ENCODE data around the gene FGGY.

The FGGY gene

GRCh38 chr1:59328353-59328752, 31.5 kb downstream of the FGGY start (continued):
- TF ChIP-seq, protein P1, sequence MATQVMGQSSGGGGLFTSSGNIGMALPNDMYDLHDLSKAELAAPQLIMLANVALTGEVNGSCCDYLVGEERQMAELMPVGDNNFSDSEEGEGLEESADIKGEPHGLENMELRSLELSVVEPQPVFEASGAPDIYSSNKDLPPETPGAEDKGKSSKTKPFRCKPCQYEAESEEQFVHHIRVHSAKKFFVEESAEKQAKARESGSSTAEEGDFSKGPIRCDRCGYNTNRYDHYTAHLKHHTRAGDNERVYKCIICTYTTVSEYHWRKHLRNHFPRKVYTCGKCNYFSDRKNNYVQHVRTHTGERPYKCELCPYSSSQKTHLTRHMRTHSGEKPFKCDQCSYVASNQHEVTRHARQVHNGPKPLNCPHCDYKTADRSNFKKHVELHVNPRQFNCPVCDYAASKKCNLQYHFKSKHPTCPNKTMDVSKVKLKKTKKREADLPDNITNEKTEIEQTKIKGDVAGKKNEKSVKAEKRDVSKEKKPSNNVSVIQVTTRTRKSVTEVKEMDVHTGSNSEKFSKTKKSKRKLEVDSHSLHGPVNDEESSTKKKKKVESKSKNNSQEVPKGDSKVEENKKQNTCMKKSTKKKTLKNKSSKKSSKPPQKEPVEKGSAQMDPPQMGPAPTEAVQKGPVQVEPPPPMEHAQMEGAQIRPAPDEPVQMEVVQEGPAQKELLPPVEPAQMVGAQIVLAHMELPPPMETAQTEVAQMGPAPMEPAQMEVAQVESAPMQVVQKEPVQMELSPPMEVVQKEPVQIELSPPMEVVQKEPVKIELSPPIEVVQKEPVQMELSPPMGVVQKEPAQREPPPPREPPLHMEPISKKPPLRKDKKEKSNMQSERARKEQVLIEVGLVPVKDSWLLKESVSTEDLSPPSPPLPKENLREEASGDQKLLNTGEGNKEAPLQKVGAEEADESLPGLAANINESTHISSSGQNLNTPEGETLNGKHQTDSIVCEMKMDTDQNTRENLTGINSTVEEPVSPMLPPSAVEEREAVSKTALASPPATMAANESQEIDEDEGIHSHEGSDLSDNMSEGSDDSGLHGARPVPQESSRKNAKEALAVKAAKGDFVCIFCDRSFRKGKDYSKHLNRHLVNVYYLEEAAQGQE (tag by site-specific recombination; IDR thresholded peaks at IDR 0.05): no peak
- TF ChIP-seq ZNF621 (tag by site-specific recombination; IDR thresholded peaks at IDR 0.05) (no peak), PRDM6 (tag by site-specific recombination; IDR thresholded peaks at IDR 0.05) (no peak), SP7 (tag by site-specific recombination; IDR thresholded peaks at IDR 0.05) (no peak)

GRCh38 chr1:59329412-59330053, 32.6 kb downstream of the FGGY start:
- TF ChIP-seq SCRT2 (tag by site-specific recombination; IDR thresholded peaks at IDR 0.05) (no peak), YY1 (tag by site-specific recombination; IDR thresholded peaks at IDR 0.05) (no peak), ZNF600 (tag by site-specific recombination; IDR thresholded peaks at IDR 0.05) (no peak), ZNF561 (tag by site-specific recombination; IDR thresholded peaks at IDR 0.05; ENCODE audit: borderline replicate concordance) (no peak), ZNF175 (tag by site-specific recombination; IDR thresholded peaks at IDR 0.05) (no peak), ZNF555 (tag by site-specific recombination; conservative IDR thresholded peaks at IDR 0.05) (no peak), ZNF266 (tag by site-specific recombination; IDR thresholded peaks at IDR 0.05; ENCODE audit: low read depth) (no peak)
- TF ChIP-seq, protein P2, sequence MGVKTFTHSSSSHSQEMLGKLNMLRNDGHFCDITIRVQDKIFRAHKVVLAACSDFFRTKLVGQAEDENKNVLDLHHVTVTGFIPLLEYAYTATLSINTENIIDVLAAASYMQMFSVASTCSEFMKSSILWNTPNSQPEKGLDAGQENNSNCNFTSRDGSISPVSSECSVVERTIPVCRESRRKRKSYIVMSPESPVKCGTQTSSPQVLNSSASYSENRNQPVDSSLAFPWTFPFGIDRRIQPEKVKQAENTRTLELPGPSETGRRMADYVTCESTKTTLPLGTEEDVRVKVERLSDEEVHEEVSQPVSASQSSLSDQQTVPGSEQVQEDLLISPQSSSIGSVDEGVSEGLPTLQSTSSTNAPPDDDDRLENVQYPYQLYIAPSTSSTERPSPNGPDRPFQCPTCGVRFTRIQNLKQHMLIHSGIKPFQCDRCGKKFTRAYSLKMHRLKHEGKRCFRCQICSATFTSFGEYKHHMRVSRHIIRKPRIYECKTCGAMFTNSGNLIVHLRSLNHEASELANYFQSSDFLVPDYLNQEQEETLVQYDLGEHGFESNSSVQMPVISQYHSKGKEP (tag by site-specific recombination; IDR thresholded peaks at IDR 0.05): no peak
- TF ChIP-seq, protein P3, sequence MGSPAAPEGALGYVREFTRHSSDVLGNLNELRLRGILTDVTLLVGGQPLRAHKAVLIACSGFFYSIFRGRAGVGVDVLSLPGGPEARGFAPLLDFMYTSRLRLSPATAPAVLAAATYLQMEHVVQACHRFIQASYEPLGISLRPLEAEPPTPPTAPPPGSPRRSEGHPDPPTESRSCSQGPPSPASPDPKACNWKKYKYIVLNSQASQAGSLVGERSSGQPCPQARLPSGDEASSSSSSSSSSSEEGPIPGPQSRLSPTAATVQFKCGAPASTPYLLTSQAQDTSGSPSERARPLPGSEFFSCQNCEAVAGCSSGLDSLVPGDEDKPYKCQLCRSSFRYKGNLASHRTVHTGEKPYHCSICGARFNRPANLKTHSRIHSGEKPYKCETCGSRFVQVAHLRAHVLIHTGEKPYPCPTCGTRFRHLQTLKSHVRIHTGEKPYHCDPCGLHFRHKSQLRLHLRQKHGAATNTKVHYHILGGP (tag by site-specific recombination; IDR thresholded peaks at IDR 0.05): no peak
- Histone ChIP-seq H3K4me3 (ENCODE audit: low read depth, low read length) (no peak overlapping the region), H3K36me3 (ENCODE audit: control insufficient read depth in 2 of 2, insufficient read depth in 1 of 2, low read length in 2 of 2) (no peaks in the 10 kb centered on the region), H3K9me3 (ENCODE audit: control insufficient read depth, insufficient read depth, low read depth, low read length) (no peaks in the 10 kb centered on the region), H3K4me1 (ENCODE audit: control insufficient read depth, insufficient read depth, low read length) (no peaks in the 10 kb centered on the region), H3K27ac (ENCODE audit: extremely low read depth, low read depth, low read length) (no peak overlapping the region)
- ChIA-PET POLR2A (no interaction called here), CTCF (no interaction called here)

Measured in HEK293 (cell line).